ENCODE data around the gene EIF2D. TPM values are rescaled to one million over a fixed set of nuclear protein-coding genes. Genes with fewer than 3 reads are reported as not detected.

EIF2D gene
- total and polyA plus RNA-seq, 5 donors, result 23.0 to 28.0 (median 25.0) TPM

- no peaks in the 10 kb centered on the region for H3K27me3 ChIP-seq (ENCODE audit: control insufficient read depth, insufficient read depth)
- H3K9me3 ChIP-seq (ENCODE audit: control insufficient read depth, low read length), result no peaks in the 10 kb centered on the region
- 77% methylated on average over 4 of the region's 4 CpGs for WGBS
- peak overlapping the region; percentile 19 for H3K27ac ChIP-seq (ENCODE audit: low read length)
- ATAC-seq, result no peak
- intact Hi-C loops (cut with DNase I), result no loop called here
- no peak for DNase-seq
- H3K4me1 ChIP-seq (ENCODE audit: control insufficient read depth, insufficient read depth, low read length), result peaks cover 11% of the 10 kb centered on the region
- no peak overlapping the region for H3K4me3 ChIP-seq (ENCODE audit: low read length)
Measured at GRCh38 chr1:206578978-206579374, 33.3 kb downstream of the EIF2D start.

- DNase-seq (peak in 1 of 3 donors; percentile 10), ATAC-seq (no peak)
- intact Hi-C loops (cut with DNase I), result no loop called here
- Histone ChIP-seq H3K9me3 (ENCODE audit: control insufficient read depth, low read length) (no peaks in the 10 kb centered on the region), H3K27me3 (ENCODE audit: control insufficient read depth, insufficient read depth) (no peaks in the 10 kb centered on the region), H3K4me3 (ENCODE audit: low read length) (no peak overlapping the region), H3K4me1 (ENCODE audit: control insufficient read depth, insufficient read depth, low read length) (peaks cover 11% of the 10 kb centered on the region), H3K27ac (ENCODE audit: low read length) (no peak overlapping the region)
- WGBS, result 77% methylated on average over 10 of the region's 10 CpGs
Measured at GRCh38 chr1:206578068-206578977, 33.9 kb downstream of the EIF2D start.

- peaks cover 11% of the 10 kb centered on the region for H3K4me1 ChIP-seq (ENCODE audit: control insufficient read depth, insufficient read depth, low read length)
- intact Hi-C loops (cut with DNase I), result no loop called here
- peak in 1 of 3 donors; percentile 6 for DNase-seq
- no peak overlapping the region for H3K27ac ChIP-seq (ENCODE audit: low read length)
- no peaks in the 10 kb centered on the region for H3K27me3 ChIP-seq (ENCODE audit: control insufficient read depth, insufficient read depth)
- no peak for ATAC-seq
- WGBS, result 81% methylated on average over 4 of the region's 4 CpGs
- H3K4me3 ChIP-seq (ENCODE audit: low read length), result no peak overlapping the region
- H3K9me3 ChIP-seq (ENCODE audit: control insufficient read depth, low read length), result no peaks in the 10 kb centered on the region
Measured at GRCh38 chr1:206577626-206578025, 34.6 kb downstream of the EIF2D start.

GRCh38 chr1:206575894-206576737, 36.1 kb downstream of the EIF2D start:
- H3K4me1 ChIP-seq (ENCODE audit: control insufficient read depth, insufficient read depth, low read length), result peaks cover 11% of the 10 kb centered on the region
- WGBS, result 83% methylated on average over 3 of the region's 3 CpGs
- no peaks in the 10 kb centered on the region for H3K27me3 ChIP-seq (ENCODE audit: control insufficient read depth, insufficient read depth)
- peak; percentile 7 to 17 for ATAC-seq
- peak overlapping the region; percentile 39 for H3K27ac ChIP-seq (ENCODE audit: low read length)
- intact Hi-C loops (cut with DNase I), result no loop called here
- H3K9me3 ChIP-seq (ENCODE audit: control insufficient read depth, low read length), result no peaks in the 10 kb centered on the region
- no peak overlapping the region for H3K4me3 ChIP-seq (ENCODE audit: low read length)
- no peak for DNase-seq

- Histone ChIP-seq H3K27me3 (ENCODE audit: control insufficient read depth, insufficient read depth) (no peaks in the 10 kb centered on the region), H3K27ac (ENCODE audit: low read length) (peak overlapping the region; percentile 39), H3K4me3 (ENCODE audit: low read length) (no peak overlapping the region), H3K9me3 (ENCODE audit: control insufficient read depth, low read length) (no peaks in the 10 kb centered on the region), H3K4me1 (ENCODE audit: control insufficient read depth, insufficient read depth, low read length) (peaks cover 11% of the 10 kb centered on the region)
- intact Hi-C loops (cut with DNase I), result no loop called here
- peak; percentile 72 to 82 for ATAC-seq
- DNase-seq, result peak in 2 of 3 donors; percentile 49 to 60
- WGBS, result 29% methylated on average over 11 of the region's 11 CpGs
Measured at GRCh38 chr1:206575165-206575893, 36.9 kb downstream of the EIF2D start.

- peaks cover 11% of the 10 kb centered on the region for H3K4me1 ChIP-seq (ENCODE audit: control insufficient read depth, insufficient read depth, low read length)
- no peaks in the 10 kb centered on the region for H3K27me3 ChIP-seq (ENCODE audit: control insufficient read depth, insufficient read depth)
- H3K27ac ChIP-seq (ENCODE audit: low read length), result no peak overlapping the region
- 92% methylated on average over 4 of the region's 4 CpGs for WGBS
- H3K9me3 ChIP-seq (ENCODE audit: control insufficient read depth, low read length), result no peaks in the 10 kb centered on the region
- no peak for DNase-seq
- intact Hi-C loops (cut with DNase I), result no loop called here
- no peak overlapping the region for H3K4me3 ChIP-seq (ENCODE audit: low read length)
- no peak for ATAC-seq
Measured at GRCh38 chr1:206573762-206574161, 38.5 kb downstream of the EIF2D start.

- H3K4me1 ChIP-seq (ENCODE audit: control insufficient read depth, insufficient read depth, low read length), result peaks cover 11% of the 10 kb centered on the region
- no peak for DNase-seq
- 75% methylated on average over 4 of the region's 4 CpGs for WGBS
- no peak overlapping the region for H3K27ac ChIP-seq (ENCODE audit: low read length)
- intact Hi-C loops (cut with DNase I), result no loop called here
- H3K9me3 ChIP-seq (ENCODE audit: control insufficient read depth, low read length), result no peaks in the 10 kb centered on the region
- ATAC-seq, result no peak
- no peaks in the 10 kb centered on the region for H3K27me3 ChIP-seq (ENCODE audit: control insufficient read depth, insufficient read depth)
- H3K4me3 ChIP-seq (ENCODE audit: low read length), result no peak overlapping the region
Measured at GRCh38 chr1:206573319-206573718, 38.9 kb downstream of the EIF2D start.

- Histone ChIP-seq H3K9me3 (ENCODE audit: control insufficient read depth, low read length) (no peaks in the 10 kb centered on the region), H3K27ac (ENCODE audit: low read length) (no peak overlapping the region), H3K27me3 (ENCODE audit: control insufficient read depth, insufficient read depth) (no peaks in the 10 kb centered on the region), H3K4me1 (ENCODE audit: control insufficient read depth, insufficient read depth, low read length) (peaks cover 11% of the 10 kb centered on the region), H3K4me3 (ENCODE audit: low read length) (no peak overlapping the region)
- no peak for DNase-seq
- WGBS, result 96% methylated on average over 4 of the region's 4 CpGs
- intact Hi-C loops (cut with DNase I), result no loop called here
- no peak for ATAC-seq
Measured at GRCh38 chr1:206572835-206573234, 39.4 kb downstream of the EIF2D start.

- 83% methylated on average over 3 of the region's 3 CpGs for WGBS
- DNase-seq, result no peak
- no peaks in the 10 kb centered on the region for H3K9me3 ChIP-seq (ENCODE audit: control insufficient read depth, low read length)
- intact Hi-C loops (cut with DNase I), result no loop called here
- peaks cover 5% of the 10 kb centered on the region for H3K4me1 ChIP-seq (ENCODE audit: control insufficient read depth, insufficient read depth, low read length)
- no peak for ATAC-seq
- H3K27me3 ChIP-seq (ENCODE audit: control insufficient read depth, insufficient read depth), result no peaks in the 10 kb centered on the region
- H3K27ac ChIP-seq (ENCODE audit: low read length), result no peak overlapping the region
- H3K4me3 ChIP-seq (ENCODE audit: low read length), result no peak overlapping the region
Measured at GRCh38 chr1:206570529-206570928, 41.7 kb downstream of the EIF2D start.

GRCh38 chr1:206569556-206569955, 42.7 kb downstream of the EIF2D start:
- H3K4me3 ChIP-seq (ENCODE audit: low read length), result no peak overlapping the region
- WGBS, result 91% methylated on average over 4 of the region's 4 CpGs
- H3K4me1 ChIP-seq (ENCODE audit: control insufficient read depth, insufficient read depth, low read length), result no peaks in the 10 kb centered on the region
- H3K27me3 ChIP-seq (ENCODE audit: control insufficient read depth, insufficient read depth), result no peaks in the 10 kb centered on the region
- H3K9me3 ChIP-seq (ENCODE audit: control insufficient read depth, low read length), result no peaks in the 10 kb centered on the region
- no peak overlapping the region for H3K27ac ChIP-seq (ENCODE audit: low read length)
- DNase-seq, result no peak
- intact Hi-C loops (cut with DNase I), result no loop called here
- ATAC-seq, result no peak
